ENCODE measurements around the gene PPL. TPM values are rescaled to one million over a fixed set of nuclear protein-coding genes. Genes with fewer than 3 reads are reported as not detected.

Gene PPL
- total RNA-seq, 1 experiment from 2014 or later, result 49.1 TPM

DNA sequence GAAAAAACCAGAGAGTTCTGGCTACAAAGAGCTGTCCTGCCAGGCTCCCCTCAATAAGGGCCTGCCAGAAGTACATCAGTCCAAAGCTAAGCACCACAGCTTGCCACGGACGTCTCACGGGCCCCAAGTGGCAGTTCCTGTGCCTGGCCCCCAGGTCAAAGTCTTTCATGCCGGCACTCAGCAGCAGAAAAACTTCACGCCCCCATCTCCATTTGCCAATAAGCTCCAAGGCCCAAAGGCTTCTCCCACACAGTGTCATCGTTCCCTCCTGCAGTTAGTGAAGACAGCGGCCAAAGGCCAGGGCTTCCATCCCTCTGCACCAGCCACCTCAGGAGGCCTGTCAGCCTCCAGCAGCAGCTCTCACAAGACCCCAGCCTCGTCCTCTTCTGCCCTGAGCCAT is 62.3 kb downstream of the PPL start:
- no peak for DNase-seq (ENCODE audit: unreplicated experiment)

DNA sequence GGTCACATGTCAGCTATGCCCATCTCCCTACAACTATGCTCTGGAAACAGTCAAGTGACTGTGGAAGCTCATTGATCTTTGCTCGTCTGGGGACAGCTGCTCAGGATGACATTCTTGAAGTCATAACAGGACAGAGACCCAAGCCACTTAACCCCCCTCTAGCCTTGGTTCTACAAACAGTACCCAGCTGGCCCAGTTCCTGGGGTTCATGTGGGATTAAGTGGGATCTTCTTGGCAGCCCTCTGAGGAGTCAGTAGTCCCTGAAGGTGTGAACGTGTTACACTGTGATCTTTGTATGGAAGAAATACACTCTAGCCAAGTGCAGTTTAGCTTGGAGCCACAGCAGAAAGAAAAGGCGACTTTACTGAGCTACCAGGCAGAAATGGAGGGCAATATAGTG is 63.9 kb downstream of the PPL start:
- DNase-seq (ENCODE audit: unreplicated experiment), result no peak
- Mint-ChIP-seq H3K36me3 (ENCODE audit: insufficient read depth, unreplicated experiment) (peaks cover 87% of the 10 kb centered on the region), H3K27ac (ENCODE audit: low read depth, unreplicated experiment) (peak overlapping the region; percentile 39), H3K4me3 (ENCODE audit: unreplicated experiment) (no peak overlapping the region), H3K27me3 (ENCODE audit: insufficient read depth, unreplicated experiment) (no peaks in the 10 kb centered on the region), H3K9me3 (ENCODE audit: unreplicated experiment) (no peaks in the 10 kb centered on the region), H3K4me1 (ENCODE audit: insufficient read depth, unreplicated experiment) (peaks cover 10% of the 10 kb centered on the region)
- ChIA-PET POLR2A (interaction anchor here (0.7 kb wide), 1 partner anchor 42 kb away, joined by 3 read pairs; no protein-coding TSS in a partner anchor), CTCF (interaction anchor here (0.5 to 1.3 kb wide), 4 partner anchors 12 to 1515 kb away, joined by 3 to 6 read pairs (median 3); no protein-coding TSS in a partner anchor)
- intact Hi-C loops (cut with micrococcal nuclease), result no loop called here
- no TSS peak for BruUV-seq (replicated peaks)
- TF ChIP-seq, protein P1, sequence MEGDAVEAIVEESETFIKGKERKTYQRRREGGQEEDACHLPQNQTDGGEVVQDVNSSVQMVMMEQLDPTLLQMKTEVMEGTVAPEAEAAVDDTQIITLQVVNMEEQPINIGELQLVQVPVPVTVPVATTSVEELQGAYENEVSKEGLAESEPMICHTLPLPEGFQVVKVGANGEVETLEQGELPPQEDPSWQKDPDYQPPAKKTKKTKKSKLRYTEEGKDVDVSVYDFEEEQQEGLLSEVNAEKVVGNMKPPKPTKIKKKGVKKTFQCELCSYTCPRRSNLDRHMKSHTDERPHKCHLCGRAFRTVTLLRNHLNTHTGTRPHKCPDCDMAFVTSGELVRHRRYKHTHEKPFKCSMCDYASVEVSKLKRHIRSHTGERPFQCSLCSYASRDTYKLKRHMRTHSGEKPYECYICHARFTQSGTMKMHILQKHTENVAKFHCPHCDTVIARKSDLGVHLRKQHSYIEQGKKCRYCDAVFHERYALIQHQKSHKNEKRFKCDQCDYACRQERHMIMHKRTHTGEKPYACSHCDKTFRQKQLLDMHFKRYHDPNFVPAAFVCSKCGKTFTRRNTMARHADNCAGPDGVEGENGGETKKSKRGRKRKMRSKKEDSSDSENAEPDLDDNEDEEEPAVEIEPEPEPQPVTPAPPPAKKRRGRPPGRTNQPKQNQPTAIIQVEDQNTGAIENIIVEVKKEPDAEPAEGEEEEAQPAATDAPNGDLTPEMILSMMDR (IDR thresholded peaks at IDR 0.05; ENCODE audit: unreplicated experiment), result no peak

More for the DNA sequence above, 62.3 kb downstream of the PPL start:
- H3K27ac Mint-ChIP-seq (ENCODE audit: low read depth, unreplicated experiment), result peak overlapping the region; percentile 5
- peaks cover 6% of the 10 kb centered on the region for H3K4me1 Mint-ChIP-seq (ENCODE audit: insufficient read depth, unreplicated experiment)
- ChIA-PET CTCF (interaction anchor here (0.6 to 1.1 kb wide), 3 partner anchors 62 to 1113 kb away, joined by 3 to 4 read pairs (median 3); no protein-coding TSS in a partner anchor), POLR2A (interaction anchor here (1.9 kb wide), 1 partner anchor 21 kb away, joined by 4 read pairs; no protein-coding TSS in a partner anchor)
- TF ChIP-seq, protein P1 (IDR thresholded peaks at IDR 0.05; ENCODE audit: unreplicated experiment), result no peak
- no peaks in the 10 kb centered on the region for H3K27me3 Mint-ChIP-seq (ENCODE audit: insufficient read depth, unreplicated experiment)
- H3K9me3 Mint-ChIP-seq (ENCODE audit: unreplicated experiment), result no peaks in the 10 kb centered on the region
- BruUV-seq (replicated peaks), result no TSS peak
- intact Hi-C loops (cut with micrococcal nuclease), result no loop called here
- H3K4me3 Mint-ChIP-seq (ENCODE audit: unreplicated experiment), result no peak overlapping the region
- H3K36me3 Mint-ChIP-seq (ENCODE audit: insufficient read depth, unreplicated experiment), result peaks cover 91% of the 10 kb centered on the region

DNA sequence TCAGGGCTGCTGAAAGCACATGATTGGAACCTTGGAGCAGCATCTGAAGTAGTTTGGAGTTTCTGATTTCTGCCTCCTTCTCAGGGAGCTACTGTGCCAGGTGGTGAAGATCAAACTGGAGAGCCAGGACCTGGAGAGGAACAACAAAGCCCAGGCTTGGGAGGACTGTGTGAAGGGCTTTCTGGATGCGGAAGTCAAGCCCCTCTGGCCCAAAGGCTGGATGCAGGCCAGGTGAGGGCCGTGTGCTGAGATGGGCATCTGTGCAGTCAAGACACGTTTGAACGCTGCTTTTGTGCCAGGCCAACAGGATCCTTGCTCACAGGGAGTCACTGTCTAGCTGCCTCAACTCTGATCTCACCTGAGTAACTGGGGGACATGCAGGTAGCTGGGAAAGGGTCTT is 65.9 kb downstream of the PPL start:
- H3K9me3 Mint-ChIP-seq (ENCODE audit: unreplicated experiment), result no peaks in the 10 kb centered on the region
- intact Hi-C loops (cut with micrococcal nuclease), result no loop called here
- ChIA-PET POLR2A (no interaction called here), CTCF (interaction anchor here (0.6 kb wide), 3 partner anchors 14 to 65 kb away, joined by 3 to 4 read pairs (median 3); no protein-coding TSS in a partner anchor)
- TF ChIP-seq, protein P1 (IDR thresholded peaks at IDR 0.05; ENCODE audit: unreplicated experiment), result no peak
- H3K36me3 Mint-ChIP-seq (ENCODE audit: insufficient read depth, unreplicated experiment), result peaks cover 83% of the 10 kb centered on the region
- no TSS peak for BruUV-seq (replicated peaks)
- no peak for DNase-seq (ENCODE audit: unreplicated experiment)
- H3K4me1 Mint-ChIP-seq (ENCODE audit: insufficient read depth, unreplicated experiment), result peaks cover 10% of the 10 kb centered on the region
- no peak overlapping the region for H3K27ac Mint-ChIP-seq (ENCODE audit: low read depth, unreplicated experiment)
- H3K4me3 Mint-ChIP-seq (ENCODE audit: unreplicated experiment), result no peak overlapping the region
- H3K27me3 Mint-ChIP-seq (ENCODE audit: insufficient read depth, unreplicated experiment), result no peaks in the 10 kb centered on the region

DNA sequence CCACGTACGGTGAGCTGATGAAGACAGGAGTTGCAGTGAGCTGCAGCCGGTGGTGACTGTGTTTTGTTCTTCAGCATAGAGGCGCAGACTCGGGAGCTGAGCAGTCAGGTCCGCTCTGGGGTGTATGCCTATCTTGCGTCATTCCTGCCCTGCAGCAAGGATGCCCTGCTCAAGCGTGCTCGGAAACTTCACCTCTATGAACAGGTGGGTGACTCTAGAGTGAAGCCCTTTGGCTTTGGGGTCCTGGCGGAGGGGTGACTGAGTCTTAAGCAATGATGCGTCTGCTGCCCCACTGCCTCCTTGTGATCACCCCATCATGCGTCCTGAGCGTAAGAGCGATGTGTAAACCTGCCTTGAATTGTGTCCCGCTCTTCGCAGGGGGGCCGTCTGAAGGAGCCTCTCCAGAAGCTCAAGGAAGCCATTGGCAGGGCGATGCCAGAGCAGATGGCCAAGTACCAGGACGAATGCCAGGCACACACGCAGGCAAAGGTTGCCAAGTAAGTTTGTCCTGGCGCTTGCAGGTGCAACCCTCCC is 66.7 kb downstream of the PPL start:
- ChIA-PET CTCF (interaction anchor here (0.6 to 1.4 kb wide), 3 partner anchors 15 to 86 kb away, joined by 3 to 5 read pairs (median 3); no protein-coding TSS in a partner anchor), POLR2A (no interaction called here)
- no peak for DNase-seq (ENCODE audit: unreplicated experiment)
- Mint-ChIP-seq H3K36me3 (ENCODE audit: insufficient read depth, unreplicated experiment) (peaks cover 83% of the 10 kb centered on the region), H3K27ac (ENCODE audit: low read depth, unreplicated experiment) (no peak overlapping the region), H3K9me3 (ENCODE audit: unreplicated experiment) (no peaks in the 10 kb centered on the region), H3K4me1 (ENCODE audit: insufficient read depth, unreplicated experiment) (peaks cover 10% of the 10 kb centered on the region), H3K4me3 (ENCODE audit: unreplicated experiment) (no peak overlapping the region), H3K27me3 (ENCODE audit: insufficient read depth, unreplicated experiment) (no peaks in the 10 kb centered on the region)
- intact Hi-C loops (cut with micrococcal nuclease), result no loop called here
- BruUV-seq (replicated peaks), result no TSS peak
- TF ChIP-seq, protein P1 (IDR thresholded peaks at IDR 0.05; ENCODE audit: unreplicated experiment), result no peak
